HG03378 (cell line): ENCODE data around the gene SYNCRIP.
"Not testable (repeated sequence)": the region's sequence is repeated elsewhere in the genome, so short reads cannot be mapped to it uniquely, and the experiment has no call there.

ENCODE experiments used
- ATAC-seq: cut with Tn5 transposase; IDR thresholded peaks from one replicate; pipeline ENCODE4 v1.9.1; 2021; ENCODE audit warnings: mild to moderate bottlenecking, moderate library complexity; ENCODE audit not compliant: unreplicated experiment

SYNCRIP gene

GRCh38 chr6:85600713-85601313 lies 41.9 kb downstream of the SYNCRIP start:
- no peak for ATAC-seq

- peak; percentile 22 for ATAC-seq
These were observed 48.3 kb downstream of the SYNCRIP start for GRCh38 chr6:85594197-85594930.

- ATAC-seq: peak; percentile 91
These were observed 49.1 kb downstream of the SYNCRIP start, which contains the start of gene SNX14 for GRCh38 chr6:85593438-85594196. Gene SNX14, minus strand, starts transcription at chr6:85593858. Its CDS starts 140 bp downstream, at chr6:85593718.

GRCh38 chr6:85592033-85592432 lies 50.7 kb downstream of the SYNCRIP start:
- ATAC-seq: no peak

- no peak for ATAC-seq
These were observed 51.5 kb downstream of the SYNCRIP start for GRCh38 chr6:85591207-85591606.

- no peak for ATAC-seq
These were observed 56.9 kb downstream of the SYNCRIP start for GRCh38 chr6:85585741-85586140.

GRCh38 chr6:85582832-85583231 lies 59.9 kb downstream of the SYNCRIP start:
- ATAC-seq: not testable (repeated sequence)

GRCh38 chr6:85581572-85581971 lies 61.1 kb downstream of the SYNCRIP start:
- no peak for ATAC-seq

GRCh38 chr6:85580878-85581267 lies 61.8 kb downstream of the SYNCRIP start:
- peak; percentile 88 for ATAC-seq

- no peak for ATAC-seq
These were observed 62.4 kb downstream of the SYNCRIP start for GRCh38 chr6:85580118-85580877.

- no peak for ATAC-seq
These were observed 63.1 kb downstream of the SYNCRIP start for GRCh38 chr6:85579581-85579980.

GRCh38 chr6:85576476-85576875 lies 66.2 kb downstream of the SYNCRIP start:
- no peak for ATAC-seq

- ATAC-seq: no peak
These were observed 67.6 kb downstream of the SYNCRIP start for GRCh38 chr6:85574932-85575598.

GRCh38 chr6:85569323-85569722 lies 73.4 kb downstream of the SYNCRIP start:
- ATAC-seq: no peak

GRCh38 chr6:85568411-85568810 lies 74.3 kb downstream of the SYNCRIP start:
- ATAC-seq: no peak

GRCh38 chr6:85565736-85566135 lies 77.0 kb downstream of the SYNCRIP start:
- ATAC-seq: no peak

GRCh38 chr6:85564223-85564622 lies 78.5 kb downstream of the SYNCRIP start:
- ATAC-seq: not testable (repeated sequence)
